Measurements from ENCODE around the gene TALDO1.

Gene TALDO1

GRCh38 chr11:794013-794765 lies 46.9 kb downstream of the TALDO1 start:
- H3K27me3 ChIP-seq (ENCODE audit: control insufficient read depth, insufficient read depth, low read length): no peaks in the 10 kb centered on the region
- no peak overlapping the region for H2AFZ ChIP-seq
- no peaks in the 10 kb centered on the region for H3K79me2 ChIP-seq
- H3K36me3 ChIP-seq (ENCODE audit: control insufficient read depth, insufficient read depth, low read length): no peaks in the 10 kb centered on the region
- TF ChIP-seq CTCF (IDR thresholded peaks at IDR 0.05): no peak
- H3K4me1 ChIP-seq: peaks cover 4% of the 10 kb centered on the region
- H3K4me3 ChIP-seq (ENCODE audit: low read depth, low read length): no peak overlapping the region
- no peak overlapping the region for H3K27ac ChIP-seq
- no peaks in the 10 kb centered on the region for H3K9me3 ChIP-seq (ENCODE audit: control insufficient read depth, low read length)
- H3K9ac ChIP-seq: no peak overlapping the region
- H3K4me2 ChIP-seq (ENCODE audit: low read length): no peak overlapping the region

- H3K36me3 ChIP-seq (ENCODE audit: control insufficient read depth, insufficient read depth, low read length): no peaks in the 10 kb centered on the region
- no peaks in the 10 kb centered on the region for H3K27me3 ChIP-seq (ENCODE audit: control insufficient read depth, insufficient read depth, low read length)
- H3K4me2 ChIP-seq (ENCODE audit: low read length): no peak overlapping the region
- no peak overlapping the region for H3K9ac ChIP-seq
- H3K4me3 ChIP-seq (ENCODE audit: low read depth, low read length): no peak overlapping the region
- H3K79me2 ChIP-seq: no peaks in the 10 kb centered on the region
- H3K9me3 ChIP-seq (ENCODE audit: control insufficient read depth, low read length): no peaks in the 10 kb centered on the region
- H2AFZ ChIP-seq: no peak overlapping the region
- no peak overlapping the region for H3K27ac ChIP-seq
- no peak for TF ChIP-seq CTCF (IDR thresholded peaks at IDR 0.05)
- H3K4me1 ChIP-seq: peaks cover 4% of the 10 kb centered on the region
These were observed 47.7 kb downstream of the TALDO1 start for GRCh38 chr11:794766-795633.

- H3K9ac ChIP-seq: no peak overlapping the region
- H3K4me2 ChIP-seq (ENCODE audit: low read length): peak overlapping the region; percentile 42
- no peak for TF ChIP-seq CTCF (IDR thresholded peaks at IDR 0.05)
- H3K4me3 ChIP-seq (ENCODE audit: low read depth, low read length): no peak overlapping the region
- H3K27me3 ChIP-seq (ENCODE audit: control insufficient read depth, insufficient read depth, low read length): no peaks in the 10 kb centered on the region
- H3K27ac ChIP-seq: no peak overlapping the region
- peaks cover 4% of the 10 kb centered on the region for H3K4me1 ChIP-seq
- no peaks in the 10 kb centered on the region for H3K9me3 ChIP-seq (ENCODE audit: control insufficient read depth, low read length)
- no peaks in the 10 kb centered on the region for H3K79me2 ChIP-seq
- H3K36me3 ChIP-seq (ENCODE audit: control insufficient read depth, insufficient read depth, low read length): no peaks in the 10 kb centered on the region
- H2AFZ ChIP-seq: no peak overlapping the region
These were observed 48.6 kb downstream of the TALDO1 start for GRCh38 chr11:795634-796564.

GRCh38 chr11:796565-797295 lies 49.5 kb downstream of the TALDO1 start:
- Histone ChIP-seq H3K27me3 (ENCODE audit: control insufficient read depth, insufficient read depth, low read length) (no peaks in the 10 kb centered on the region), H3K9ac (no peak overlapping the region), H3K27ac (peak overlapping the region; percentile 42), H2AFZ (peak overlapping the region; percentile 67), H3K4me1 (peaks cover 4% of the 10 kb centered on the region), H3K79me2 (no peaks in the 10 kb centered on the region), H3K4me3 (ENCODE audit: low read depth, low read length) (peak overlapping the region; percentile 48), H3K9me3 (ENCODE audit: control insufficient read depth, low read length) (no peaks in the 10 kb centered on the region), H3K36me3 (ENCODE audit: control insufficient read depth, insufficient read depth, low read length) (no peaks in the 10 kb centered on the region), H3K4me2 (ENCODE audit: low read length) (peak overlapping the region; percentile 69)
- no peak for TF ChIP-seq CTCF (IDR thresholded peaks at IDR 0.05)
